DOHH2 (cell line): ENCODE results near the gene PHACTR2.

Source experiments
- H3F3A ChIP-seq: fragments of 200-600 bp; sonication (generic), shearing (Covaris generic); 2 replicates; pipeline ENCODE4 v1.6.0; 2016; ENCODE audit warnings: antibody characterized with exemption, mild to moderate bottlenecking; ENCODE audit not compliant: control insufficient read depth, insufficient read depth
- H3K27ac ChIP-seq: fragments of 200-600 bp; sonication (generic); 2 replicates; pipeline ENCODE4 v1.5.1; 2014; ENCODE audit warnings: low read depth, mild to moderate bottlenecking, low read length, moderate library complexity
- H3K27me3 ChIP-seq: fragments of 200-600 bp; sonication (generic); 2 replicates; pipeline ENCODE4 v1.6.1; 2014; ENCODE audit warnings: mild to moderate bottlenecking, low read length, mixed read lengths; ENCODE audit not compliant: control insufficient read depth
- H3K36me3 ChIP-seq: fragments of 200-600 bp; sonication (generic); 2 replicates; pipeline ENCODE4 v1.6.1; 2014; ENCODE audit warnings: mild to moderate bottlenecking, low read length, moderate library complexity, mixed read lengths; ENCODE audit not compliant: control insufficient read depth
- H3K4me1 ChIP-seq: fragments of 200-600 bp; sonication (generic); 2 replicates; pipeline ENCODE4 v1.6.1; 2014; ENCODE audit warnings: mild to moderate bottlenecking, low read length, mixed read lengths; ENCODE audit not compliant: control insufficient read depth
- H3K4me2 ChIP-seq: fragments of 200-600 bp; sonication (generic); 2 replicates; pipeline ENCODE4 v1.6.0; 2014; ENCODE audit warnings: mild to moderate bottlenecking, low read length, moderate library complexity
- H3K4me3 ChIP-seq: fragments of 200-600 bp; sonication (generic); 2 replicates; pipeline ENCODE4 v1.5.1; 2014; ENCODE audit warnings: mild to moderate bottlenecking, low read length, mixed read lengths
- H3K79me2 ChIP-seq: fragments of 200-600 bp; sonication (generic); 2 replicates; pipeline ENCODE4 v1.6.1; 2014; ENCODE audit warnings: mild to moderate bottlenecking, low read length, mixed read lengths; ENCODE audit not compliant: control insufficient read depth
- H3K9me2 ChIP-seq: fragments of 200-600 bp; sonication (generic); replicated peaks from 2 replicates; pipeline ENCODE4 v1.6.1; 2014; ENCODE audit warnings: mild to moderate bottlenecking, low read length, mixed read lengths; ENCODE audit not compliant: control insufficient read depth
- H3K9me3 ChIP-seq: fragments of 200-600 bp; sonication (generic); 2 replicates; pipeline ENCODE4 v1.6.1; 2014; ENCODE audit warnings: antibody characterized with exemption, low read length, mixed read lengths; ENCODE audit not compliant: control insufficient read depth, insufficient read depth
- H4K20me1 ChIP-seq: fragments of 200-600 bp; sonication (generic); 2 replicates; pipeline ENCODE4 v1.6.0; 2014; ENCODE audit warnings: low read depth, mild to moderate bottlenecking, antibody characterized with exemption, low read length, moderate library complexity; ENCODE audit not compliant: control insufficient read depth, insufficient read depth
- CTCF ChIP-seq: fragments of 200-600 bp; sonication (generic); IDR thresholded peaks from one replicate; pipeline ENCODE4 v1.5.1; 2014; ENCODE audit warnings: antibody characterized with exemption, mild to moderate bottlenecking, low read depth, low read length; ENCODE audit not compliant: poor library complexity, severe bottlenecking
- EZH2phosphoT487 ChIP-seq: fragments of 200-600 bp; sonication (generic); IDR thresholded peaks from 2 replicates; pipeline ENCODE4 v1.6.1; 2017; ENCODE audit warnings: borderline replicate concordance, mild to moderate bottlenecking, antibody characterized with exemption, low read length, moderate library complexity, mixed read lengths

The PHACTR2 gene

GRCh38 chr6:143682805-143683204 is 5.0 kb downstream of the PHACTR2 start:
- Histone ChIP-seq H3K36me3 (no peaks in the 10 kb centered on the region), H3K4me3 (no peak overlapping the region), H3K79me2 (no peaks in the 10 kb centered on the region), H3F3A (no peaks in the 10 kb centered on the region), H3K9me3 (no peaks in the 10 kb centered on the region; the same call in 1 of the 2 replicates), H3K27me3 (peaks cover 15% of the 10 kb centered on the region), H4K20me1 (no peaks in the 10 kb centered on the region), H3K4me2 (no peak overlapping the region), H3K4me1 (no peaks in the 10 kb centered on the region), H3K9me2 (no peaks in the 10 kb centered on the region), H3K27ac (no peak overlapping the region)
- TF ChIP-seq CTCF (no peak), EZH2phosphoT487 (no peak)

- H3K27ac ChIP-seq, result no peak overlapping the region
- H3K36me3 ChIP-seq, result no peaks in the 10 kb centered on the region
- H4K20me1 ChIP-seq, result no peaks in the 10 kb centered on the region
- H3K27me3 ChIP-seq, result no peaks in the 10 kb centered on the region
- H3K4me3 ChIP-seq, result no peak overlapping the region
- H3K79me2 ChIP-seq, result no peaks in the 10 kb centered on the region
- H3K9me3 ChIP-seq, result no peaks in the 10 kb centered on the region; the same call in 1 of the 2 replicates
- H3K4me1 ChIP-seq, result no peaks in the 10 kb centered on the region
- no peak for TF ChIP-seq EZH2phosphoT487
- TF ChIP-seq CTCF, result no peak
- H3K9me2 ChIP-seq, result no peaks in the 10 kb centered on the region
- no peak overlapping the region for H3K4me2 ChIP-seq
- no peaks in the 10 kb centered on the region for H3F3A ChIP-seq
These were observed 6.7 kb downstream of the PHACTR2 start for GRCh38 chr6:143684486-143684885.

GRCh38 chr6:143685653-143686052 is 7.9 kb downstream of the PHACTR2 start:
- Histone ChIP-seq H3K4me3 (no peak overlapping the region), H3F3A (no peaks in the 10 kb centered on the region), H3K27ac (no peak overlapping the region), H3K36me3 (no peaks in the 10 kb centered on the region), H3K9me2 (no peaks in the 10 kb centered on the region), H3K9me3 (no peaks in the 10 kb centered on the region; the same call in 1 of the 2 replicates), H4K20me1 (no peaks in the 10 kb centered on the region), H3K4me2 (no peak overlapping the region), H3K4me1 (no peaks in the 10 kb centered on the region), H3K27me3 (no peaks in the 10 kb centered on the region), H3K79me2 (no peaks in the 10 kb centered on the region)
- no peak for TF ChIP-seq EZH2phosphoT487
- TF ChIP-seq CTCF, result no peak

- Histone ChIP-seq H3K27me3 (no peaks in the 10 kb centered on the region), H3K4me3 (no peak overlapping the region), H3F3A (no peaks in the 10 kb centered on the region), H3K27ac (no peak overlapping the region), H3K36me3 (no peaks in the 10 kb centered on the region), H3K79me2 (no peaks in the 10 kb centered on the region), H3K9me3 (no peaks in the 10 kb centered on the region; the same call in 1 of the 2 replicates), H3K4me1 (no peaks in the 10 kb centered on the region), H4K20me1 (no peaks in the 10 kb centered on the region), H3K9me2 (no peaks in the 10 kb centered on the region), H3K4me2 (no peak overlapping the region)
- TF ChIP-seq CTCF (no peak), EZH2phosphoT487 (no peak)
These were observed 9.8 kb downstream of the PHACTR2 start for GRCh38 chr6:143687591-143687990.
